GM18870 (cell line): ENCODE data around the gene ADGRV1.
"Not testable (repeated sequence)": the region's sequence is repeated elsewhere in the genome, so short reads cannot be mapped to it uniquely, and the experiment has no call there.

Experiments used
- ATAC-seq: cut with Tn5 transposase; IDR thresholded peaks from one replicate; pipeline ENCODE4 v1.9.1; 2021; ENCODE audit warnings: moderate library complexity; ENCODE audit not compliant: unreplicated experiment

ADGRV1 gene

GRCh38 chr5:90968319-90968718 is 409.7 kb downstream of the ADGRV1 start:
- ATAC-seq = no peak

- not testable (repeated sequence) for ATAC-seq
These were observed 411.3 kb downstream of the ADGRV1 start for GRCh38 chr5:90969945-90970344.

GRCh38 chr5:90981177-90981576 is 422.6 kb downstream of the ADGRV1 start:
- ATAC-seq = no peak

- no peak for ATAC-seq
These were observed 423.2 kb downstream of the ADGRV1 start for GRCh38 chr5:90981821-90982220.

- no peak for ATAC-seq
These were observed 424.0 kb downstream of the ADGRV1 start for GRCh38 chr5:90982576-90982975.

- ATAC-seq = no peak
These were observed 424.6 kb downstream of the ADGRV1 start for GRCh38 chr5:90983148-90983547.

- no peak for ATAC-seq
These were observed 425.1 kb downstream of the ADGRV1 start for GRCh38 chr5:90983711-90984124.

GRCh38 chr5:90985341-90985740 is 426.7 kb downstream of the ADGRV1 start:
- no peak for ATAC-seq

- no peak for ATAC-seq
These were observed 429.1 kb downstream of the ADGRV1 start for GRCh38 chr5:90987726-90988125.

- no peak for ATAC-seq
These were observed 432.6 kb downstream of the ADGRV1 start for GRCh38 chr5:90991201-90991600.

- no peak for ATAC-seq
These were observed 436.2 kb downstream of the ADGRV1 start for GRCh38 chr5:90994796-90995195.

GRCh38 chr5:90996089-90996488 is 437.5 kb downstream of the ADGRV1 start:
- no peak for ATAC-seq

GRCh38 chr5:90997082-90997481 is 438.5 kb downstream of the ADGRV1 start:
- no peak for ATAC-seq

- no peak for ATAC-seq
These were observed 442.1 kb downstream of the ADGRV1 start for GRCh38 chr5:91000743-91001142.

- ATAC-seq = no peak
These were observed 448.1 kb downstream of the ADGRV1 start for GRCh38 chr5:91006713-91007112.

GRCh38 chr5:91007251-91007650 is 448.7 kb downstream of the ADGRV1 start:
- no peak for ATAC-seq

- no peak for ATAC-seq
These were observed 449.3 kb downstream of the ADGRV1 start for GRCh38 chr5:91007780-91008402.

GRCh38 chr5:91010090-91010489 is 451.5 kb downstream of the ADGRV1 start:
- ATAC-seq = no peak

GRCh38 chr5:91011029-91011428 is 452.4 kb downstream of the ADGRV1 start:
- no peak for ATAC-seq

GRCh38 chr5:91012867-91013266 is 454.3 kb downstream of the ADGRV1 start:
- ATAC-seq = not testable (repeated sequence)

GRCh38 chr5:91016322-91016721 is 457.7 kb downstream of the ADGRV1 start:
- no peak for ATAC-seq

GRCh38 chr5:91016954-91017700 is 458.5 kb downstream of the ADGRV1 start:
- no peak for ATAC-seq

GRCh38 chr5:91018200-91018599 is 459.6 kb downstream of the ADGRV1 start:
- no peak for ATAC-seq
